ENCODE results near the gene CCL5. TPM values are rescaled to one million over a fixed set of nuclear protein-coding genes. Genes with fewer than 3 reads are reported as not detected.
A peak's percentile ranks its signal among the peaks of the same experiment; 100 is the strongest.

CCL5 gene
- total RNA-seq, 1 experiment from 2014 or later: not detected

DNA sequence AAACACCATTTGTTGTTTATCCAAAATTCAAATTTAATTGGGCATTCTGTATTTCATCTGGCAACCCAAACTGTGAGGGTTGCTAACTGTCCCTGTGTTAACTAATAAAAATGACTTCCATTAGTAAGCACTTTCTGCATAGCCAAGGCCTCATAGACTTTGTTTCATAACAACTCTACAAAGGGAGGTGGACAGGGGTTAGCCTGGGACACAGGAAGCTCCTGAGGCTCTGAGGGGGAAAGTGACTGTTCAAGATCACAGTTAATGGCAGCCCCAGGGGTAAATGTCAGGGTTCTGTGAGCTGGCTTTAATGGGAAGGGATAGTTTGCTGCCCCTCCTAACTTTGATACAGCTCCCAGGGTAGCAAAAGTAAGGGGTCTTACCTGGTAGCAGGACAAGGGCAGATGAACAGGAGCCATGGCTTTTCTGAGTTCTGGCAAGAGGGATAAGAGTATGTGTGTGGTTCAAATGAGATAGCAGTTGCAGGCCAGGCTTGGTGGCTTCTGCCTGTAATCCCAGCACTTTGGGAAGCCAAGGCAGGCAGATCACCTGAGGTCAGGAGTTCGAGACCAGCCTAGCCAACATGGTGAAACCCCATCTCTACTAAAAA, 13.7 kb downstream of the CCL5 start:
- Histone ChIP-seq H3K9me3 (replicated peaks) (no peaks in the 10 kb centered on the region), H3K4me3 (no peak overlapping the region), H3K4me1 (no peaks in the 10 kb centered on the region), H3K36me3 (no peaks in the 10 kb centered on the region), H3K27me3 (no peaks in the 10 kb centered on the region), H3K27ac (no peak overlapping the region)
- DNase-seq: no peak

DNA sequence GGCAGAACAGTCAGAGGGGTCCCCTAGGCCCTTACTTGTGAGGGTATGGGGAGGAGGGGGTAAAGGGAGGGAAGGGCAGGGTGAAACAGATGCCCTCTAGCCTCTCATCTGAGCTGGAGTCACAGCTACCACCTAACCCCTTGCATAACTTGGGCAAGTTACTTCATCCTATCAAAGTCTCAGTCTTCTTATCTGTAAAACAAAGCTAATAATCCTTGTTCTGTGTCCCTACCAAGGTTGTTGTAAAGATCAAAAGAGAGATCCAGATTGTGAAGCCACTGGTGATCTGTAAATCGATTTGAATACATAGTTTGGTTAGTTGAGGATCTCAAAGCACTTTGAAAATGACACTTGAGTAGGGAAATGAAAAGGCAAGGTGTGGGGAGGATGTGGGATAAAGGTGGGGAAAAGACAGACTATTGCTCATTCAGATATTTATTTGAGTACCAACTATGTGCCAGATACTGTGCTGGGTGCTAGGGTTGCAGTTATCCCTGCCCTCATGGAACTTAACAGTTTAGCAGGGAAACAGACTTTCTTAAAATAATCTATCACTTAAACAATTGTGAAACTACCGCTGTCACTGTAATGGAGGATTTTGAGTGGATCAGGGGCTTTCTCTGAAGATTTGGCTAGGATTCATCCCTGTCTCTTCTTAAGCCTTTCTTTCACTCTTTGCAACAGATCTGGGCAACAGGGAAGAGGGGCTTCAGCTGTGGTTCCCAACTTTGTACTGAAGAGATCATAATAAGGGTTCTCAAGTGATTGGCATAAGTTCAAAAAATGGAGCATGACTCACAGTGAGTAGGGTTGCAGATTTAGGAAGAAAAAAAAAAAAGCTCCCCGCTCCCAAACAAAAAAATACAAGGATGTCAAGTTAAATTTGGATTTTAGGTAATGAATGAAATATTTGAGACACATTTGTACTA, 14.5 kb downstream of the CCL5 start:
- DNase-seq: peak in 1 of 2 experiments; percentile 31
- Histone ChIP-seq H3K36me3 (no peaks in the 10 kb centered on the region), H3K27me3 (no peaks in the 10 kb centered on the region), H3K4me1 (no peaks in the 10 kb centered on the region), H3K9me3 (replicated peaks) (no peaks in the 10 kb centered on the region), H3K4me3 (no peak overlapping the region), H3K27ac (no peak overlapping the region)

DNA sequence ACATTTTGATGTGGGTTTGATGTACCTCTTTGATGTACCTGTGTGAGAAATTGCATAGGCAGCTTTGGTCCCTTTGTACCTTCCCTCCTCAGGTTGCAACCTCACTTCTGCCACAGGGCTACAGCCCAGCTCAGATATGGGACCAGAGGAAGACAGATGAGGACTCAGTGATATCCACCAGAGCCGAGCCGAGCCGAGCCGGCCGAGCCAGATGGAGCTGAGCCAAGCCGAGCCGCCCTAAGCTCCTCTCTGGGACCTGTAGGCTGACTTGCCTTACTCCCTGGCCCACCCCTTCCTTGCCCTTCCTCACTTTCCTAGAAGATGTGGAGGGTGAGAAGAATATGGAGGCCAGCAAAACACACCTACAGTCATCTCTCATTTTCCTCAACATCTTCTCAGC, 15.3 kb downstream of the CCL5 start:
- Histone ChIP-seq H3K27me3 (no peaks in the 10 kb centered on the region), H3K36me3 (no peaks in the 10 kb centered on the region), H3K27ac (no peak overlapping the region), H3K4me1 (no peaks in the 10 kb centered on the region), H3K9me3 (replicated peaks) (no peaks in the 10 kb centered on the region), H3K4me3 (no peak overlapping the region)
- no peak for DNase-seq

DNA sequence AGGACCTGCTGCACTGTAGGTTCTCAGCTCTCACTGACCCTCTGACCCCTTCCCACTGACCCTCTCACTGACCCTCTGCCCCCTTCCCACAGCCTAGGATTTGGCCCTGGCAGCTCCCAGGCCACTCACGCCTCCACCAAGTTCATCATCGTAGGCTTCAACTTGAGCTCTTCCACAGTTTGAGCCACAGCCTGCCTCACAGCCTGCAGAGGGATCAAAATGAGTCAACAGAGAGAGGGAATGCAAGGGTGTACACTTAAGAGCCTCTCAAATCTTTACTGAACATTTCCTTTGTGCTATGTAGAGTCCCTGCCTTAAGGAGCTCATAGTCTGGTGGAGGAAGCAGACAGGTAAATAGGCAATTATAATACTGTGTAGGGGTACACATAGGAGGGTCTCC, 23.6 kb downstream of the CCL5 start:
- Histone ChIP-seq H3K4me1 (no peaks in the 10 kb centered on the region), H3K27me3 (no peaks in the 10 kb centered on the region), H3K36me3 (no peaks in the 10 kb centered on the region), H3K9me3 (replicated peaks) (no peaks in the 10 kb centered on the region), H3K27ac (no peak overlapping the region), H3K4me3 (no peak overlapping the region)
- no peak for DNase-seq

DNA sequence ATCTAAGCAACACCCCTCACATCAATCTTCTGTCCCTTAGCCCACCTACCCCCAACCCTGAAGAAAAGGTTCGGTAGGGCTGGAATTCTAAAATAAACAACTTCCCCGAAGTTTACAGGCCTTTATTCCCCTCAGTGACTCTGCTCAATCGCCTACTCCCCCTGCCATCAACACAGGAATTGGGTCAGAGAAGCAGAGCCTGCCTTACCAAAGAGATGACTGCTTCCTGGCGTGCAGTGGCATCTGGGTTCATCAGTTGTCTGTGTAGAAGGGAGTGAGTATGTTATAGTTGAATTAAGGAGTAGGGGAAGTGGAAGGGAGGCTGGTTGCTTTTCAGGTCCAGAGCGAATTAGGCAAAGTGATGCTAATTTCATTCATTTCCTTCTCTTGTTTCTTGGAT, 24.2 kb downstream of the CCL5 start:
- H3K4me1 ChIP-seq: no peaks in the 10 kb centered on the region
- H3K9me3 ChIP-seq (replicated peaks): no peaks in the 10 kb centered on the region
- no peak for DNase-seq

DNA sequence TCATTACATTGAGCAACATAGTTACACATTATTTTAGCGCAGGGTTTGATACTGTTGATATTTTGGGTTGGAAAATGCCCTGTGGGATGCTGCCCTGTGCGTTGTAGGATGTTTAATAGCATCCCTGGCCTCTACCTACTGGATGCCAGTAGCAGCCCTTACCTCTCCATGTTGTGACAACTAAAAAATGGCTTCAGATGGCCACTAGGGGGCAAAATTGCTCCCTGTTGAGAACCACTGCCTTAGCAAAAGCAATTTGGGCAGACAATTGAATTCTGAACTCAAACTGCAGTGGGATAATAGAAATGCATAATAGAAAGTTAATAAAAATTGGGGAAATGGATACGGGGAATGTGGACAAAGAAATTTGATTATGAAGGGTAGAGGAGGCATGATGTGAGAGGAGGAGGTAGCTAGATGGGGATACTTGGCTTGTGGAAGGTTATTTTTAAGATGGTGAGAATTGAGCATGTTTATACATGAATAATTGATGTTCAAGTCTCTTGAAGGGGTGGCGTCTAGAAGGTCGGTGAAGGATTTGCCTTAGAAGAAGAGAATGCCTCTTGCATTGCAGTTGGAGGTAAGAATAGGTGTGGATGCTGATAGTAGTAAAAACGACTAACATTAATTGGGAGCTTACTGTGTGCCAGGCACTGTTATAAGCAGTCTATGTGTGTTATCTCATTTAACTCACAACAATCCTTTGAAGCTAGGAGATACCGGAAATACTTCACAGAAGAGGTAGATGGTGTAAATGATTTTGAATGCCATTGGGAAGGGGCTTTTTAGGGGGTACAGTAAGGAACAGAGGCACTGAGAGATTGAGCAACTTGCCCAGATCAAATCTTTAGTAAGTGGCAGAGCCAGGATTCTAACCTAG, 30.5 kb downstream of the CCL5 start:
- H3K27me3 ChIP-seq: no peaks in the 10 kb centered on the region
- DNase-seq: peak; percentile 60 to 83
- H3K27ac ChIP-seq: no peak overlapping the region
- peaks cover 58% of the 10 kb centered on the region for H3K36me3 ChIP-seq
- no peak overlapping the region for H3K4me3 ChIP-seq
- no peaks in the 10 kb centered on the region for H3K4me1 ChIP-seq
- H3K9me3 ChIP-seq (replicated peaks): no peaks in the 10 kb centered on the region

More for the DNA sequence above, 24.2 kb downstream of the CCL5 start:
- H3K27me3 ChIP-seq: no peaks in the 10 kb centered on the region
- no peak overlapping the region for H3K27ac ChIP-seq
- H3K4me3 ChIP-seq: no peak overlapping the region
- H3K36me3 ChIP-seq: peaks cover 4% of the 10 kb centered on the region; the same call in 1 of the 2 replicates

DNA sequence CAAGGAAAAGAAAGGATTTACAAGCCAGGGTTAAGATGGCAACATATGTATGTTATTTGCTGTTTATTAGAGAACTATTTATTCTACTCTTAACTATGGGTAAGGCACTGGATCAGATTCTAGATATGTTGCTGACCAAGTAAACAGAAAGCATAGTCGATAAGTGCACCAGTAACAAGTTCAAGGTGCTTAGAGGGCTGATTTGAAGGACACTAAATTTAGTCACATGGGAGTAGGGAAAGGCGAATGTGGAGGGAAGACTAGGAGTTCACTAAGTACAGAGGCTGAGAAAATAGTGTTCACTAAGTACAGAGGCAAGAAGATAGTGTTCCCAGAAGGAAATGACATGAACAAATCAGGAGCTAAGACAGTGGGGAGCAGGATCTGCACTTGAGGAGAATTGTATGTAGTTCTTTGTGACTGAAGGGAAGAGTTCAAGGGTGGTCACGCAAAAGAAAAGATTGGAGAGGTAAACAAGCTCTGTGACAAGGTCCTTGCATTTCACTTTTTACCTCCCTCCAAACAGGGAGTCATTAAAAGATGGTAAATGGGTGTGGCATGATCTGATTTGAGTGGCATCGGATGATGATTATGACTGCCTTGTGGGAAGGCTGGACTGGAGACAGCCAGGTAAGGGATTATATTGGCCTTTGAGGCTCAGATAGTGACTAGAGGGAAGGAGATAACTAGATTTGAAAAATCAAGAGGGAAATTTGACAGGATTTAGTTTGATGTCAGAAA, 32.4 kb downstream of the CCL5 start:
- Histone ChIP-seq H3K27me3 (no peaks in the 10 kb centered on the region), H3K27ac (no peak overlapping the region), H3K4me3 (no peak overlapping the region), H3K36me3 (peaks cover 76% of the 10 kb centered on the region), H3K4me1 (no peaks in the 10 kb centered on the region), H3K9me3 (replicated peaks) (no peaks in the 10 kb centered on the region)
- DNase-seq: no peak

DNA sequence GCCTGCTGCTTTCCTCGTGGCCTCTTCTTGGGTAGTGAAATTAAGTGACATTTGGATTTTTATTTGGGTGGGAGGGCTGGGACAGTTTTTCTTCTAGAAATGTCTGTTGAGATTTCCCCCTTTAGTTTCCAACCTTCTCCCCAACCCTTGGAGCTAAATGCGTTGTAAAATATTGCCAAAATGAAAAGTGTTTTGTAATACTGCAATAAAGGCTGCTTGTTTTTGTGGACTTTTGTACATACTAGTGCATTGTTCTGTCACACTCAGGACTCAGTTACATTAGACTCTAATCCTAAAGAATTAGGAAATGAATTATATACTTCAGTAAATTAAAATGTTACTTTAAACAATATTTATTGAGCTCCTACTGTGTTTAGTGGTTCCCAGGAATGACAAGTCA, 33.2 kb downstream of the CCL5 start:
- no peak overlapping the region for H3K27ac ChIP-seq
- H3K27me3 ChIP-seq: no peaks in the 10 kb centered on the region
- H3K9me3 ChIP-seq (replicated peaks): no peaks in the 10 kb centered on the region
- peaks cover 84% of the 10 kb centered on the region for H3K36me3 ChIP-seq
- H3K4me1 ChIP-seq: no peaks in the 10 kb centered on the region
- H3K4me3 ChIP-seq: no peak overlapping the region
- DNase-seq: no peak

DNA sequence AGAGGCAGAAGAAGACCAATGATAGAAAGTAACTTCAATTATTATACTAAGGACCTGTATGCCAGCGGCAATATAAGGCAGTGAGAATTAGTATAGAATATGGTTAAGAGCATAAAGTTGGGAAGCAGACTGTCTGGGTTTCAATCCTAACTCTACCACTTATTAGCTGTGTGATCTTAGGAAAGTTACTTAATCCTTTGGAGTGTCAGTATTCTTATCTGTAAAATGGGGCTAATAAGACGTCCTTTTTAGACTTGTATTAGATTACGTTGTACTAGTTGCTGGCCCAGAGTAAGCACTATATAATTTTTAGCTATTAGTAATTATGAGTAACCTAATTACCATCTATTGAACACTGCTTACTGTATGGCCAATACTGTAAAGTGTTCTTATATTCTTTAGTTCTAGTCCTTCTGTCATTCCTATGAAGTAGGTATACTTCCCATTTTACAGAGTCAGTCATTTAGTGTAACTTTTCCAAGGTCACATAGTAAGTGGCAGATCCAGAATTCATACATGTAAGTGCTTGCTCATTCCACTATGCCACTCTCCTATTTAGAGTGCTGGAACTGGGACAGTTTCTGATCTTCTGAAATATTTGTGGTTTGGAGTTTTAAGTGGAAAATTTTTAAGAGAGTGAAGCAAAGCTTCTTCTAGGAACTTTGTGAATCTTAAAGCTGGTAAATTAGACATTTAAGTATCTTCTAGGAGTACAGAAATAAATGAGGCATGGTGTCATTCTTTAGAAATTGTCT, 33.9 kb downstream of the CCL5 start:
- H3K4me1 ChIP-seq: no peaks in the 10 kb centered on the region
- DNase-seq: no peak
- H3K4me3 ChIP-seq: no peak overlapping the region
- H3K27ac ChIP-seq: no peak overlapping the region
- H3K9me3 ChIP-seq (replicated peaks): no peaks in the 10 kb centered on the region
- peaks cover 88% of the 10 kb centered on the region for H3K36me3 ChIP-seq
- no peaks in the 10 kb centered on the region for H3K27me3 ChIP-seq

DNA sequence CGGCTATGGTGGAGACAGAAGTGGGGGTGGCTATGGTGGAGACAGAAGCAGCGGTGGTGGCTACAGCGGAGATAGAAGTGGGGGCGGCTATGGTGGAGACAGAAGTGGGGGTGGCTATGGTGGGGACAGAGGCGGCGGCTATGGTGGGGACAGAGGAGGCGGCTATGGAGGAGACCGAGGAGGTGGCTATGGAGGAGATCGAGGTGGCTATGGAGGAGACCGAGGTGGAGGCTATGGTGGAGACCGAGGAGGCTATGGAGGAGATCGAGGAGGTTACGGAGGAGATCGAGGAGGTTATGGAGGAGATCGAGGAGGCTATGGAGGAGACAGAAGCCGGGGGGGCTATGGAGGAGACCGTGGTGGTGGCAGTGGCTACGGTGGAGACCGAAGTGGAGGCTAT, 35.6 kb downstream of the CCL5 start:
- H3K27ac ChIP-seq: no peak overlapping the region
- H3K36me3 ChIP-seq: peaks cover 95% of the 10 kb centered on the region
- no peak for DNase-seq
- no peaks in the 10 kb centered on the region for H3K27me3 ChIP-seq
- no peaks in the 10 kb centered on the region for H3K4me1 ChIP-seq
- no peaks in the 10 kb centered on the region for H3K9me3 ChIP-seq (replicated peaks)
- H3K4me3 ChIP-seq: no peak overlapping the region

DNA sequence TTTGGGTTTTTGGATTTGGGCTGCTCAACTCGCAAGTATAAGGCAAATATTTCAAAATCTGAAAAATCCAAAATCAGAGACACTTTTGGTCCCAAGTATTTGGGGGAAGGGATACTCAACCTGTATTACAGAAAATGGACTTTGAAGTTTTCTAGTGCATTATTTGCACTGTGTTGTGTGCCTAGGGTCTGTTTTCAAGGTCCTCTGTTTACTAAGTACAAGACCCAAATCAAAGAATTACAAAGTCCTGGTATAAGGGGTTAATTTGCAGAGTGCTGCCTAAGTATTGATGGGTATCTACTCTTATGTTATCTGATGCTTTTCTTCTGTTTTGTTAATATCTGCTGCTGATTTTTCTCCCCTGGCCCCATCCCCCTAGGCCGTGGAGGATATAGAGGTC, 36.5 kb downstream of the CCL5 start:
- Histone ChIP-seq H3K4me1 (no peaks in the 10 kb centered on the region), H3K4me3 (no peak overlapping the region), H3K36me3 (peaks cover 94% of the 10 kb centered on the region), H3K9me3 (replicated peaks) (no peaks in the 10 kb centered on the region), H3K27me3 (no peaks in the 10 kb centered on the region), H3K27ac (no peak overlapping the region)
- DNase-seq: no peak

DNA sequence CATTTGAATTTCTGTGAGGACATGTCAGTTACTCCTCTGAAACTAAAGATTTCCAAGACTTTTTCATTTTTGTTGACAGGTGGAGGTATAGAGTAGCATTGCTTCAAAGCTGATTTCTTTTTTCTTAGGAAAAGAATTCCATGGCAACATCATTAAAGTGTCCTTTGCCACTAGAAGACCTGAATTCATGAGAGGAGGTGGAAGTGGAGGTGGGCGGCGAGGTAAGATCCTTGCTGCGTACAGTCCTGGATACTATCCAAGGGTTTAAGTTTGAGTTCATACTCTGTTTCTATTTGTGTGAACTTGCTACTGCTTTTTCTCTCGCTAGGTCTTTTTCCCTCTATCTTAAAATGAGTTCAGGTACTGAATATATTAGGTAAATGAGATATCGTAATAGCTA, 37.9 kb downstream of the CCL5 start:
- H3K4me3 ChIP-seq: no peak overlapping the region
- H3K9me3 ChIP-seq (replicated peaks): no peaks in the 10 kb centered on the region
- no peak for DNase-seq
- peaks cover 94% of the 10 kb centered on the region for H3K36me3 ChIP-seq
- H3K27ac ChIP-seq: no peak overlapping the region
- H3K4me1 ChIP-seq: no peaks in the 10 kb centered on the region
- H3K27me3 ChIP-seq: no peaks in the 10 kb centered on the region

DNA sequence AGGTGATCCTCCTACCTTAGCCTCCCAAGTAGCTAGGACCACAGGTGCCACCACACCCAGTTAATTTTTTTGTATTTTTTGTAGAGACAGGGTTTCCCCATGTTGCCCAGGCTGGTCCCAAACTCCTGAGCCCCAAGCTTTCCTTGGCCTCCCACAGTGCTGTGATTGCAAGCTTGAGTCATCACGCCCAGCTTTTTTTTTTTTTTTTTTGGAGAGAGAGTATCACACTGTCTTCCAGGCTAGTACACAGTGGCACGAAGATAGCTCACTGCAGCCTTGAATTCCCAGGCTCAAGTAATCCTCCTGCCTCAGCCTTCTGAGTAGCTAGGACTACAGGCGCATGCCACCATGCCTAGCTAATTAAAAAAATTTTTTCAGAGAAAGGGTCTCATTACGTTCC, 38.7 kb downstream of the CCL5 start:
- no peaks in the 10 kb centered on the region for H3K9me3 ChIP-seq (replicated peaks)
- H3K4me1 ChIP-seq: no peaks in the 10 kb centered on the region
- no peak for DNase-seq
- peaks cover 95% of the 10 kb centered on the region for H3K36me3 ChIP-seq
- no peaks in the 10 kb centered on the region for H3K27me3 ChIP-seq
- H3K27ac ChIP-seq: no peak overlapping the region
- no peak overlapping the region for H3K4me3 ChIP-seq

DNA sequence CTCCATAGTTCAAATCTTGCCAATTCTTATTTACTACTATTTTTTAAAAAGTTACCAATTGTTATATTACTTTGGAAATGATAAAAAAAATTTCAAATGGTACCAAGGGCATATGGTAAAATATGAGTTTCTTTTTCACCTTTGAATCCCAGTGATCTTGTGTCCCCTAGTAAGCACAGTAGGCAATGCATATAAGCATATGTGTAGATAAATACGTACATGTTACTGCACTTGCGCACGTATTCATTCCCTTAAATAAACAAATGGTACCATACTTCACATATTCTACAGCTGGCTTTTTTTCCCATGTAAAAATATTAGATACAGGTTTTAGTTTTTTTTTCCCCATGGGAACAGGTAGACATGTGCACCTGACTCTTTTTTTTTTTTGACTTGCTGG, 39.1 kb downstream of the CCL5 start:
- H3K36me3 ChIP-seq: peaks cover 95% of the 10 kb centered on the region
- no peak overlapping the region for H3K27ac ChIP-seq
- H3K27me3 ChIP-seq: no peaks in the 10 kb centered on the region
- no peaks in the 10 kb centered on the region for H3K9me3 ChIP-seq (replicated peaks)
- H3K4me3 ChIP-seq: no peak overlapping the region
- DNase-seq: no peak
- no peaks in the 10 kb centered on the region for H3K4me1 ChIP-seq

All from SJCRH30 (cell line).